ENCODE measurements around the gene PSD4. TPM values are rescaled to one million over a fixed set of nuclear protein-coding genes. Genes with fewer than 3 reads are reported as not detected.

PSD4 gene
- total and polyA plus RNA-seq, 2 of the 8 experiments (the other 6 are each of a cell fraction or from before 2014, with no cell fraction given): 0.53 to 1.2 TPM

GRCh38 chr2:113201496-113202304 lies 27.9 kb downstream of the PSD4 start (continued):
- TF ChIP-seq CHD7 (IDR thresholded peaks at IDR 0.05; ENCODE audit: insufficient replicate concordance, low read length): no peak
- no peak for TF ChIP-seq TCF12 (IDR thresholded peaks at IDR 0.05; ENCODE audit: low read depth, low read length)
- TF ChIP-seq EGR1 (IDR thresholded peaks at IDR 0.05; ENCODE audit: borderline replicate concordance, low read depth, low read length): no peak
- TF ChIP-seq RNF2 (IDR thresholded peaks at IDR 0.05; ENCODE audit: borderline replicate concordance, low read depth, low read length, missing control alignments, poor library complexity, severe bottlenecking): no peak
- TF ChIP-seq TEAD4 (IDR thresholded peaks at IDR 0.05; ENCODE audit: low read depth, low read length): no peak
- TF ChIP-seq FOSL1 (IDR thresholded peaks at IDR 0.05; ENCODE audit: insufficient read depth, low read depth, low read length): no peak
- no peak for TF ChIP-seq CTBP2 (IDR thresholded peaks at IDR 0.05; ENCODE audit: borderline replicate concordance, insufficient read depth, insufficient read length, low read length)
- TF ChIP-seq SP2 (IDR thresholded peaks at IDR 0.05; ENCODE audit: low read length): no peak
- TF ChIP-seq CHD2 (IDR thresholded peaks at IDR 0.05; ENCODE audit: low read length): no peak
- TF ChIP-seq POLR2AphosphoS5 (IDR thresholded peaks at IDR 0.05; ENCODE audit: low read depth, low read length): no peak
